HG02642 (cell line): Measurements from ENCODE around the gene CCAR1.
A peak's percentile ranks its signal among the peaks of the same experiment; 100 is the strongest.
"Not testable (repeated sequence)": the region's sequence is repeated elsewhere in the genome, so short reads cannot be mapped to it uniquely, and the experiment has no call there.

ENCODE experiments used
- ATAC-seq: cut with Tn5 transposase; IDR thresholded peaks from one replicate; pipeline ENCODE4 v1.9.1; 2021; ENCODE audit warnings: mild to moderate bottlenecking; ENCODE audit not compliant: unreplicated experiment, poor library complexity

The CCAR1 gene, protein sequence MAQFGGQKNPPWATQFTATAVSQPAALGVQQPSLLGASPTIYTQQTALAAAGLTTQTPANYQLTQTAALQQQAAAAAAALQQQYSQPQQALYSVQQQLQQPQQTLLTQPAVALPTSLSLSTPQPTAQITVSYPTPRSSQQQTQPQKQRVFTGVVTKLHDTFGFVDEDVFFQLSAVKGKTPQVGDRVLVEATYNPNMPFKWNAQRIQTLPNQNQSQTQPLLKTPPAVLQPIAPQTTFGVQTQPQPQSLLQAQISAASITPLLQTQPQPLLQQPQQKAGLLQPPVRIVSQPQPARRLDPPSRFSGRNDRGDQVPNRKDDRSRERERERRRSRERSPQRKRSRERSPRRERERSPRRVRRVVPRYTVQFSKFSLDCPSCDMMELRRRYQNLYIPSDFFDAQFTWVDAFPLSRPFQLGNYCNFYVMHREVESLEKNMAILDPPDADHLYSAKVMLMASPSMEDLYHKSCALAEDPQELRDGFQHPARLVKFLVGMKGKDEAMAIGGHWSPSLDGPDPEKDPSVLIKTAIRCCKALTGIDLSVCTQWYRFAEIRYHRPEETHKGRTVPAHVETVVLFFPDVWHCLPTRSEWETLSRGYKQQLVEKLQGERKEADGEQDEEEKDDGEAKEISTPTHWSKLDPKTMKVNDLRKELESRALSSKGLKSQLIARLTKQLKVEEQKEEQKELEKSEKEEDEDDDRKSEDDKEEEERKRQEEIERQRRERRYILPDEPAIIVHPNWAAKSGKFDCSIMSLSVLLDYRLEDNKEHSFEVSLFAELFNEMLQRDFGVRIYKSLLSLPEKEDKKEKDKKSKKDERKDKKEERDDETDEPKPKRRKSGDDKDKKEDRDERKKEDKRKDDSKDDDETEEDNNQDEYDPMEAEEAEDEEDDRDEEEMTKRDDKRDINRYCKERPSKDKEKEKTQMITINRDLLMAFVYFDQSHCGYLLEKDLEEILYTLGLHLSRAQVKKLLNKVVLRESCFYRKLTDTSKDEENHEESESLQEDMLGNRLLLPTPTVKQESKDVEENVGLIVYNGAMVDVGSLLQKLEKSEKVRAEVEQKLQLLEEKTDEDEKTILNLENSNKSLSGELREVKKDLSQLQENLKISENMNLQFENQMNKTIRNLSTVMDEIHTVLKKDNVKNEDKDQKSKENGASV

DNA sequence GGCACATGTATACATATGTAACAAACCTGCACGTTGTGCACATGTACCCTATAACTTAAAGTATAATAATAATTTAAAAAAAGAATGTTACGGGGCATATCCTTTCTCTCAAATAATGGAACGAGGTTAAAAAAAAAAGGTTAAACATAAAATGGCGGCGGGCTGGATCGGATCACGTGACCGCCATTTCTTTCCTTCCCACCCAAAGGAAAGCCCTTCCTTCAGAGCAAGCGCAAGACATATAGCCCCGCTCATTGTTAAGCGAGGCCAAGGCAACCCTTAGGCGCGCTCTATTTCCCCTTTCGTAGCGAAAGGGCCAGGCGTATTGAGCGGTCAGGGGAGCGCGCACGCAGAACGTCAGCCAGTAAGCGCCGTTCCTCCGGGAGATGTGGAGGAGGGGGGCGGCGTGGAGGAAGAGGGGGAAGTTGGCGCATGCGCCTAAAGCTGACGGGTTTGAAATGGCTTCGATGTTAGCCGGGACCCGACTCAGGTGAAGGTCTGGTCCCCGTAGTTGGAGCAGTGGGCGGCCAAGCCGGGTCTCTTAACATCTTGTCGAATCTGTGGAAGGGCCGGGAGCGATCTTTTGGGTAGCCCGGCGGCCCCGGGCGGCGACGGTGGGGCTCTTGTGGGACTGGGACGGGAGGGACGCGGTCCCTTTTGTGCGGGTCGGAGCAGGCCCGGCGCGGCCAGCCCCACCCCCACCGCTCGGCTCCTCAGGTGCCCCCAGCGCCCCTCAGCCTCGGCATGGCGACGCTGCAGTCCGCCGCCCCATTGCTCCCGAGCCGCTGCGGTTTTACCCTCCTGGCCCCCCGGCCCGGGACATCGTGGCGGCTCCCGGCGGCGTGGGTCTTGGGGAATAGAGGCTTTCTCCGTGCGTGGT lies at the start of gene CCAR1:
Gene CCAR1, plus strand, starts transcription at position 447 of the 880 bp plus-strand sequence. CDS start 1,266 bp downstream, outside the sequence.
- ATAC-seq: peak; percentile 99

- ATAC-seq: no peak
Measured at GRCh38 chr10:68684413-68684812, 36.6 kb upstream of the CCAR1 start.

GRCh38 chr10:68696018-68696417 lies 25.0 kb upstream of the CCAR1 start:
- ATAC-seq: no peak

DNA sequence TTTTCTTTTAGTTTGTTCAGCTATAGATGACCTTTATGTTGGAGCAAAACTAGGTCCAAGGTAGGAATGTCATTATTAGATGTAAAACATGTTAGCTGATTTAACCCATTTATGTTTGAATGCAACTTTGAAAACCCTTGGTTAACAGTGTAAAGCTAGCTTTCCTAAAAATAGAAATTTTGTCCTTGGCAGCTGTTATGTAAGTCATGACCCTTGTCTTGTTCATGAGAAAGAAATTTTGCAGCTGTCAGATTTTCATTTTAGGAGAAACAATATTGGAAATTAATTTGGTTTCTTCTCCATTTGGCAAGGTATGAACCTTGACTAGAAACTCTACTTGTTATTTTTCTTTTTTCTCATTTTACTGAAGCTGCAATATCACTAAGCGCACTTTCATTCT lies 23.9 kb upstream of the CCAR1 start:
- ATAC-seq: no peak

GRCh38 chr10:68700197-68700596 lies 20.8 kb upstream of the CCAR1 start:
- no peak for ATAC-seq

- ATAC-seq: no peak
Measured at GRCh38 chr10:68705548-68705947, 15.5 kb upstream of the CCAR1 start.

DNA sequence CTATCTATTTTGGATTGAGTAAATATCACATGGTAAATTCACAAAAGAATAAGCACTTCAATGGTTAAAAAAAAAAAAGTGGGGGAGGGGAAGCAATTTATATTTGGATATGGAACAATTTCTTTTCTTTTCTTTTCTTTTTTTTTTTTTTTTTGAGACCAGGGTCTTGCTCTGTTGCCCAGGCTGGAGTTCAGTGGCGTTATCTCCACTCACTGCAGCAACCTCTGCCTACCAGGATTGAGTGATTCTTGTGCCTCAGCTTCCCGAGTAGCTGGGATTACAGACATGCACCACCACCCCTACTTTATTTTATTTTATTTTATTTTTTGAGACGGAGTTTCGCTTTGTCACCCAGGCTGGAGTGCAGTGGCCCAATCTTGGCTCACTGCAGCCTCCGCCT lies 12.1 kb upstream of the CCAR1 start:
- not testable (repeated sequence) for ATAC-seq

- not testable (repeated sequence) for ATAC-seq
Measured at GRCh38 chr10:68713065-68713464, 8.0 kb upstream of the CCAR1 start.

GRCh38 chr10:68717435-68717834 lies 3.6 kb upstream of the CCAR1 start:
- ATAC-seq: no peak

GRCh38 chr10:68721673-68722335 lies 765 bp downstream of the CCAR1 start:
- peak; percentile 23 for ATAC-seq

DNA sequence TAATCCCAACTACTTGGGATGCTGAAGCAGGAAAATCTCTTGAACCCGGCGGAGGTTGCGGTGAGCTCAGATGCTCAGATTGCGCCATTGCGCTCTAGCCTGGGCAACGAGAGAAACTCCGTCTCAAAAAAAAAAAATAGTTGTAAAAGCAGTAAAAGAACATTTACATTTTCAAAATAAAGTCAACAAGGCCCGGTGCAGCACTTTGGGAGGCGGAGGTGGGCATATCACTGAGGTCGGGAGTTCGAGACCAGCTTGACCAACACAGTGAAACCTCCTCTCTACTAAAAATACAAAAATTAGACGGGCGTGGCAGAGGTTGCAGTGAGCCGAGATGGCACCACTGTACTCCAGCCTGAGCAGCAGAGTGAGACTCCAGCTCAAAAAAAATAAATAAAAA lies 4.0 kb downstream of the CCAR1 start:
- no peak for ATAC-seq

- ATAC-seq: no peak
Measured at GRCh38 chr10:68727146-68727545, 6.1 kb downstream of the CCAR1 start.

- ATAC-seq: no peak
Measured at GRCh38 chr10:68732651-68733050, 11.6 kb downstream of the CCAR1 start.

- no peak for ATAC-seq
Measured at GRCh38 chr10:68734349-68734748, 13.3 kb downstream of the CCAR1 start.

DNA sequence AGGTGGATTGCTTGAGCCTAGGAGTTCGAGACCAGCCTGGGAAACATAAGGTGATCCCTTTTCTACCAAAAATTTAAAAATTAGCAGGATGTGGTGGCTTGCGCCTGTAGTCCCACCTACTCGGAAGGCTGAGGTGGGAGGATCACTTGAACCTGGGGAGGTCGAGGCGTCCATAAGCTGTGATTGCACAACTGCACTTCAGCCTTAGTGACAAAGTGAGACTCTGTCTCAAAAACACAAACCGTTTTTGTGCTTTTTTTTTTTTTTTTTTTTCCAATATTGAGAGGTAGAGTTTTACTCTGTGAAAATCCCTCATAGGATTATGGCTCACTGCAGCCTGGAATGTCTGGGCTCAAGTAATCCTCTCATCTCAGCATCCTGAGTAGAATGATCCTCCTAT lies 14.1 kb downstream of the CCAR1 start:
- ATAC-seq: no peak

GRCh38 chr10:68735739-68736138 lies 14.7 kb downstream of the CCAR1 start:
- ATAC-seq: not testable (repeated sequence)

GRCh38 chr10:68740676-68741075 lies 19.6 kb downstream of the CCAR1 start:
- not testable (repeated sequence) for ATAC-seq

DNA sequence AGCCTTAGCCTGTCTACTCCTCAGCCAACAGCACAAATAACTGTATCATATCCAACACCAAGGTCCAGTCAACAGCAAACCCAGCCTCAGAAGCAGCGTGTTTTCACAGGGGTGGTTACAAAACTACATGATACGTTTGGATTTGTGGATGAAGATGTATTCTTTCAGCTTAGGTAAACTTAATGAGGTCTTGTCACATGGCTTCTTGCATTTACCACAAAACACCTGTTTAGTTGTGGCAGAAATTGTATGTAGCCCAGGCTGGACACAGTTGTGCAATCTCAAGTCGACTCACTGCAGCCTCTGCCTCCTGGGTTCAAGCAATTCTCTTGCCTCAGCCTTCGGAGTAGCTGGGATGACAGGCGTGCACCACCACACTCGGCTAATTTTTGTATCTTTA lies 21.4 kb downstream of the CCAR1 start:
- ATAC-seq: no peak

DNA sequence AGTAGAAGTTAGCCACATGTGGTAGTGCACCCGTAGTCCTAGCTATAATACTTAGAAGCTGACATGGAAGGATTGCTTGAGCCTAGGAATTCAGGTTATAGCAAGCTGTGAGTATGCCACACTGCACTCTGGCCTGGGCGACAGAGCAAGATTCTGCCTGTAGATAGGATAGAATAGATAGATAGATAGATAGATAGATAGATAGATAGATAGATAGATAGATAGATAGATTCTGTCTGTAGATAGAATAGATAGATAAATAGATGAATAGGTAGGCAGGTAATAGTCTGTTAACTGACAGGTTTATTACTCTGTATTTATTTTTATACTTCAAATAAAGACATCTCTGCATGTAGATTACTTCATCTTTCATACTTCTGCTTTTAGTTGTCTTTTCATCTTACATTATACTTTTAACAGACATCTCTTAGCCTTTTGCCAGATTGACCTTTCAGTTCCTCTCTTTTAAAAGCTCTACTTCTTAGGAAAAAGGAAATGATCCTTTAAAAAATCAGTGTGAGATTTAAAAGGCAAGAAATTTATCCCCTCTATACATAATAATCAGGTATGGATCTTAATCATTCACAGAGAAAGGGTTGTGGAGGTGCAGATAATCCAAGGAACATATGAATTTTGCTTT lies 31.8 kb downstream of the CCAR1 start:
- ATAC-seq: no peak
